GM12864 (cell line): Measurements from ENCODE around the gene ZNF576.
A peak's percentile ranks its signal among the peaks of the same experiment; 100 is the strongest.
"Not testable (repeated sequence)": the region's sequence is repeated elsewhere in the genome, so short reads cannot be mapped to it uniquely, and the experiment has no call there.

Source experiments
- DNase-seq: peaks from one replicate; pipeline ENCODE4 v3.0.0-alpha.2; 2011; ENCODE audit warnings: low read depth
- H3K4me3 ChIP-seq: 2 replicates; pipeline ENCODE4 v1.5.1; 2011; ENCODE audit warnings: mild to moderate bottlenecking, low read depth, low read length, control low read depth
- CTCF ChIP-seq: IDR thresholded peaks from 2 replicates; pipeline ENCODE4 v1.5.1; 2011; ENCODE audit warnings: low read depth, mild to moderate bottlenecking, moderate library complexity, low read length, control low read depth, inconsistent platforms; ENCODE audit errors: missing control alignments

ZNF576 gene

GRCh38 chr19:43586346-43586745, 10.0 kb upstream of the ZNF576 start:
- no peak for TF ChIP-seq CTCF
- DNase-seq = no peak

GRCh38 chr19:43587029-43587428, 9.4 kb upstream of the ZNF576 start:
- DNase-seq, H3K4me3 ChIP-seq: not testable (repeated sequence)

More at GRCh38 chr19:43586346-43586745, 10.0 kb upstream of the ZNF576 start:
- no peak overlapping the region for H3K4me3 ChIP-seq

- DNase-seq = no peak
- no peak for TF ChIP-seq CTCF
- H3K4me3 ChIP-seq = no peak overlapping the region
These were observed 7.1 kb upstream of the ZNF576 start for GRCh38 chr19:43589277-43589676.

GRCh38 chr19:43589678-43590077, 6.7 kb upstream of the ZNF576 start:
- no peak for DNase-seq
- no peak for TF ChIP-seq CTCF
- H3K4me3 ChIP-seq = no peak overlapping the region

GRCh38 chr19:43591904-43592772, 4.3 kb upstream of the ZNF576 start:
- no peak for DNase-seq
- no peak for TF ChIP-seq CTCF
- H3K4me3 ChIP-seq = no peak overlapping the region

- DNase-seq = no peak
- TF ChIP-seq CTCF = no peak
- no peak overlapping the region for H3K4me3 ChIP-seq
These were observed 3.5 kb upstream of the ZNF576 start for GRCh38 chr19:43592800-43593350.

- no peak for TF ChIP-seq CTCF
- no peak for DNase-seq
- H3K4me3 ChIP-seq = peak overlapping the region; percentile 78; the same call in 1 of the 2 replicates
These were observed 2.2 kb upstream of the ZNF576 start for GRCh38 chr19:43594081-43594697.
